KMS-11 (cell line): ENCODE data around the gene THSD7A.

Experiments
- H2AFZ ChIP-seq: fragments of 200-600 bp; sonication (generic); 2 replicates; pipeline ENCODE4 v1.6.1; 2016; ENCODE audit warnings: antibody characterized with exemption, mixed run types, low read depth
- H3K27ac ChIP-seq: fragments of 200-600 bp; sonication (generic); 2 replicates; pipeline ENCODE4 v1.6.1; 2016; ENCODE audit warnings: mild to moderate bottlenecking, mixed run types
- H3K27me3 ChIP-seq: fragments of 200-600 bp; sonication (generic); 2 replicates; pipeline ENCODE4 v1.6.1; 2017; ENCODE audit warnings: mild to moderate bottlenecking, low read depth, mixed run types, moderate library complexity; ENCODE audit not compliant: insufficient read depth
- H3K36me3 ChIP-seq: fragments of 200-600 bp; sonication (generic); 2 replicates; pipeline ENCODE4 v1.6.1; 2017; ENCODE audit warnings: mild to moderate bottlenecking, mixed run types; ENCODE audit not compliant: insufficient read depth
- H3K4me1 ChIP-seq: fragments of 200-600 bp; sonication (generic); 2 replicates; pipeline ENCODE4 v1.6.1; 2016; ENCODE audit warnings: mild to moderate bottlenecking, low read depth, mixed run types; ENCODE audit not compliant: poor library complexity, severe bottlenecking
- H3K4me2 ChIP-seq: fragments of 200-600 bp; sonication (generic); 2 replicates; pipeline ENCODE4 v1.7.0; 2016; ENCODE audit warnings: mild to moderate bottlenecking, mixed run types
- H3K4me3 ChIP-seq: fragments of 200-600 bp; sonication (generic); IDR thresholded peaks from 2 replicates; pipeline ENCODE4 v1.6.1; 2017; ENCODE audit warnings: low read depth, low read length, mixed read lengths; ENCODE audit not compliant: insufficient read depth
- H3K79me2 ChIP-seq: fragments of 200-600 bp; sonication (generic); 2 replicates; pipeline ENCODE4 v1.6.1; 2016; ENCODE audit warnings: low read depth, mixed run types; ENCODE audit not compliant: insufficient read depth
- H3K9ac ChIP-seq: fragments of 200-600 bp; sonication (generic); 2 replicates; pipeline ENCODE4 v1.6.1; 2016; ENCODE audit warnings: mild to moderate bottlenecking, mixed run types
- H4K20me1 ChIP-seq: fragments of 200-600 bp; sonication (generic); 2 replicates; pipeline ENCODE4 v1.6.1; 2016; ENCODE audit warnings: mild to moderate bottlenecking, mixed run types; ENCODE audit not compliant: insufficient read depth
- TF ChIP-seq, protein P1 (sequence below): fragments of 200-600 bp; sonication (generic); conservative IDR thresholded peaks from 2 replicates; pipeline ENCODE4 v1.6.1; 2017; ENCODE audit warnings: low read depth, mild to moderate bottlenecking, antibody characterized with exemption, low read length, moderate library complexity, mixed read lengths

Gene THSD7A

GRCh38 chr7:11768263-11768662 lies 63.7 kb downstream of the THSD7A start:
- Histone ChIP-seq H3K4me1 (no peaks in the 10 kb centered on the region), H4K20me1 (no peaks in the 10 kb centered on the region), H3K4me3 (no peak overlapping the region), H3K27me3 (no peaks in the 10 kb centered on the region), H3K79me2 (no peaks in the 10 kb centered on the region), H3K27ac (no peak overlapping the region), H3K36me3 (no peaks in the 10 kb centered on the region), H2AFZ (no peak overlapping the region), H3K9ac (no peak overlapping the region), H3K4me2 (no peak overlapping the region)
- TF ChIP-seq, protein P1, sequence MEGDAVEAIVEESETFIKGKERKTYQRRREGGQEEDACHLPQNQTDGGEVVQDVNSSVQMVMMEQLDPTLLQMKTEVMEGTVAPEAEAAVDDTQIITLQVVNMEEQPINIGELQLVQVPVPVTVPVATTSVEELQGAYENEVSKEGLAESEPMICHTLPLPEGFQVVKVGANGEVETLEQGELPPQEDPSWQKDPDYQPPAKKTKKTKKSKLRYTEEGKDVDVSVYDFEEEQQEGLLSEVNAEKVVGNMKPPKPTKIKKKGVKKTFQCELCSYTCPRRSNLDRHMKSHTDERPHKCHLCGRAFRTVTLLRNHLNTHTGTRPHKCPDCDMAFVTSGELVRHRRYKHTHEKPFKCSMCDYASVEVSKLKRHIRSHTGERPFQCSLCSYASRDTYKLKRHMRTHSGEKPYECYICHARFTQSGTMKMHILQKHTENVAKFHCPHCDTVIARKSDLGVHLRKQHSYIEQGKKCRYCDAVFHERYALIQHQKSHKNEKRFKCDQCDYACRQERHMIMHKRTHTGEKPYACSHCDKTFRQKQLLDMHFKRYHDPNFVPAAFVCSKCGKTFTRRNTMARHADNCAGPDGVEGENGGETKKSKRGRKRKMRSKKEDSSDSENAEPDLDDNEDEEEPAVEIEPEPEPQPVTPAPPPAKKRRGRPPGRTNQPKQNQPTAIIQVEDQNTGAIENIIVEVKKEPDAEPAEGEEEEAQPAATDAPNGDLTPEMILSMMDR: no peak

DNA sequence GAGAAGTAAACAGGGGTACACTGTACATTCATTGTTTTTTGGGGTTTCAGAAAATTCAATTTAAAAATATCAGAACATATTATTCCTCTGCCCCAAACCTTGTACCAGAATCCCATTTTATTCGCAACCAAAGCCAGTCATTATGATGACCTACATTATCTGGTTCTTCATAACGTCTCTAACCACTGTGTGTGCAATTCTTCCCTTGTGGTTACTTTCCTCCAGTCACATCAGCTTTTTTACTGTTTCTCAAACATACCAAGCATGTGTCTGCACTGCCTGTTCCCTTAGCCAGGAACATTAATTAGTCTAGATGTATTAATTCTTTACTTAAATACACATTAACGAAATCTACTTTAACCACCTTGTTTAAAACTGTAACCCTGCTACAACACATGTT lies 64.8 kb downstream of the THSD7A start:
- Histone ChIP-seq H3K36me3 (no peaks in the 10 kb centered on the region), H3K27ac (no peak overlapping the region), H3K27me3 (no peaks in the 10 kb centered on the region), H3K79me2 (no peaks in the 10 kb centered on the region), H3K4me2 (no peak overlapping the region), H3K4me3 (no peak overlapping the region), H4K20me1 (no peaks in the 10 kb centered on the region), H3K4me1 (no peaks in the 10 kb centered on the region), H3K9ac (no peak overlapping the region), H2AFZ (no peak overlapping the region)
- TF ChIP-seq, protein P1: no peak

DNA sequence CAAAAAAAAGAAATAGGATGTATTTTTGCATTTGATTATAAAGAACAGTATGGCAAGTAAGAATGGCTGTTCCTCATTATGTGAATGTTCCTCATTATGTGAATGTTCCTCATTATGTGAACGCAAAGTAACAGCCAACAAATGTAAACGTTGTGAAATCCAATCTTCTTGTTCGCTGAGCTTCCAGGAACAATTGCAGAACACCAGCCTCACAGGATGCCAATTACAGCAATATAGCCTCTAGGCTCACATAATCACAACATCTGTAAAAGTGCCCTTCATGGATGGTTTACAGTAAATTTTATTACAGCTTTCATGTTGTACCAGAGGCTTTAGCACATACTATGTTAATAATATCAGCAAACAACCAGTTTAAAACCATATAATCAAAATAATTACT lies 71.6 kb downstream of the THSD7A start:
- Histone ChIP-seq H4K20me1 (no peaks in the 10 kb centered on the region), H3K9ac (no peak overlapping the region), H3K79me2 (no peaks in the 10 kb centered on the region), H3K4me2 (no peak overlapping the region), H3K27ac (no peak overlapping the region), H3K4me3 (no peak overlapping the region), H3K36me3 (no peaks in the 10 kb centered on the region), H3K27me3 (no peaks in the 10 kb centered on the region), H3K4me1 (no peaks in the 10 kb centered on the region), H2AFZ (no peak overlapping the region)
- TF ChIP-seq, protein P1: no peak

DNA sequence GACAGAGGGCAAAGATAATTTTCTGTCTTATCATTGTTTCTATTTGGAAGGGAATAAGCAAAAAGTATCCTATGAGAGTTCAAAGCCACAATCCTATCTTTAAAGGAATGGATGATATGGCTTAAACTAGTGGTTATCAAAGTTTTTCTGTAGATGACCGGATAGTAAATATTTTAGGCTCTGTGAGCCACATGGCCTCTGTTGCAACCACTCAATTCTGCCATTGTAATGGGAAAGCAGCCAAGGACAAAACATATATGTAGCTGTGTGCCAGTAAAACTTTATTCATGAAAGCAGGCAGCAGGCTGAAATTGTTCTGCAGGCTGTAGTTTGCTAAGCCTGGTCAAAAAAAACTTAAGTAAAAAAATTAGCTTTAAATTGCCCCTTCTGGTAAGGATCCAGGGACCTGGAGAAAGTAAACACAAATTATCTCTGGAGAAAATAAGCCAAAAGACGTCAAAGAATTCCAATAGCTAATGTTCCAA lies 73.3 kb downstream of the THSD7A start:
- TF ChIP-seq, protein P1: no peak
- Histone ChIP-seq H3K4me3 (no peak overlapping the region), H3K36me3 (no peaks in the 10 kb centered on the region), H3K79me2 (no peaks in the 10 kb centered on the region), H3K4me1 (no peaks in the 10 kb centered on the region), H3K27ac (no peak overlapping the region), H2AFZ (no peak overlapping the region), H3K9ac (no peak overlapping the region), H3K27me3 (no peaks in the 10 kb centered on the region), H4K20me1 (no peaks in the 10 kb centered on the region), H3K4me2 (no peak overlapping the region)

DNA sequence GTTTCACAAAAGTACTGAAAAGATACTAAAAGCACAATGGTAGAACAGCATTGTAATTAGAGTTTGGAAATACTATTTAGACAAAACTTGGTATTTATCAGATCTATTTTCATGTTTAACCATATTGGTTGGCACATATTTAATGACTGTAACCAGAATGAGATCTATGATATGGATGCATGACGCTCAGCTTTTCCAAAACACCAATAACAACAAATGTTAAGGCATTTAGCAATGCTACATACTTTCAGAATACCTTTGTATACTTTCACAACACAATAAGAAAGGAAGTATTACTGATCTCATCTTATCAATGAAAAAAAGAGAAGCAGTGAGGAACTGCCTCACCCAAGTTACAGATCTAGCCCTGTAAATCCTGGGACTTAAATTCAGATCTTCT lies 74.8 kb downstream of the THSD7A start:
- Histone ChIP-seq H4K20me1 (no peaks in the 10 kb centered on the region), H3K79me2 (no peaks in the 10 kb centered on the region), H3K9ac (no peak overlapping the region), H2AFZ (no peak overlapping the region), H3K36me3 (no peaks in the 10 kb centered on the region), H3K4me2 (no peak overlapping the region), H3K27me3 (no peaks in the 10 kb centered on the region), H3K27ac (no peak overlapping the region), H3K4me3 (no peak overlapping the region), H3K4me1 (no peaks in the 10 kb centered on the region)
- TF ChIP-seq, protein P1: no peak
